HepG2 (cell line): ENCODE data around the gene FBXL7. TPM values are rescaled to one million over a fixed set of nuclear protein-coding genes. Genes with fewer than 3 reads are reported as not detected.

Source experiments
- ATAC-seq: fragments of 200-7000 bp; cut with Tn5 transposase; 3 replicates; pipeline ENCODE4 v1.9.1; 2020; ENCODE audit warnings: mild to moderate bottlenecking, moderate library complexity
- BruUV-seq: library from RNA; stranded (reverse); fragments of 400-500 nt; replicated peaks from 2 replicates; lab custom pipeline; 2021; lab: Mats Ljungman, UMichigan
- CTCF ChIA-PET: fragments of 300-600 bp; formaldehyde crosslinking; extraction: SDS; loops from one replicate; lab custom pipeline; 2021; ENCODE audit warnings: low total read pairs, inconsistent platforms, low intra/inter-chr PET ratio; lab: Yijun Ruan, JAX
- POLR2A ChIA-PET: fragments of 350-600 bp; sonication (Branson Sonifier 250); formaldehyde crosslinking; loops from one replicate; lab custom pipeline; 2020; ENCODE audit warnings: antibody characterized with exemption, inconsistent platforms; lab: Yijun Ruan, JAX
- DNase-seq: peaks from one replicate; pipeline ENCODE4 v3.0.0-alpha.2; 2015; ENCODE audit warnings: low spot score
- FAIRE-seq: peaks from 3 replicates; lab custom pipeline; 2011; peaks lifted over from hg19 to GRCh38; lab: Jason Lieb, UNC
- H2AFZ ChIP-seq: one replicate; pipeline ENCODE4 v1.6.1; 2011; ENCODE audit warnings: low read length, inconsistent platforms
- H3K27ac ChIP-seq: fragments of 300-600 bp; 3 replicates; pipeline ENCODE4 v1.8.0; 2011; ENCODE audit warnings: mixed run types, mild to moderate bottlenecking, mixed read lengths, low read length, inconsistent platforms; ENCODE audit not compliant: insufficient read depth; ENCODE audit errors: extremely low read length
- H3K27me3 ChIP-seq, 2 experiments: fragments of 200-600 bp in 1 of 2; 2 replicates in 1 of 2; 3 replicates in 1 of 2; pipeline versions ENCODE4 v1.6.0 to v1.8.0; 2011; ENCODE audit warnings: low read length in 2 of 2, mild to moderate bottlenecking in 2 of 2, moderate library complexity in 2 of 2, inconsistent platforms in 1 of 2; ENCODE audit not compliant: insufficient read depth in 2 of 2, control insufficient read depth in 1 of 2
- H3K36me3 ChIP-seq, 2 experiments: fragments of 200-600 bp in 1 of 2; replicated peaks in 1 of 2; 2 replicates in 1 of 2; 3 replicates in 1 of 2; pipeline versions ENCODE4 v1.5.1 to v1.8.0; 2011; ENCODE audit warnings: low read length in 2 of 2, inconsistent platforms in 1 of 2; ENCODE audit not compliant: insufficient read depth in 2 of 2, control insufficient read depth in 1 of 2
- H3K4me1 ChIP-seq: 2 replicates; pipeline ENCODE4 v1.5.1; 2012; ENCODE audit warnings: low read length, inconsistent platforms; ENCODE audit not compliant: insufficient read depth
- H3K4me2 ChIP-seq: 2 replicates; pipeline ENCODE4 v1.6.0; 2011; ENCODE audit warnings: low read depth, low read length, inconsistent platforms
- H3K4me3 ChIP-seq, 3 experiments: fragments of 200-600 bp in 1 of 3; sonication (generic), shearing (Covaris generic) in 1 of 3; replicated peaks in 1 of 3; 2 replicates each; pipeline ENCODE4 v1.5.1; 2011 to 2016; ENCODE audit warnings: low read length in 3 of 3, inconsistent platforms in 2 of 3, low read depth in 2 of 3, mild to moderate bottlenecking in 2 of 3, control low read depth in 1 of 3, mixed read lengths in 1 of 3; ENCODE audit not compliant: insufficient read depth in 1 of 3
- H3K79me2 ChIP-seq: one replicate; pipeline ENCODE4 v1.6.1; 2011; ENCODE audit warnings: low read length, inconsistent platforms; ENCODE audit not compliant: insufficient read depth
- H3K9ac ChIP-seq: 2 replicates; pipeline ENCODE4 v1.6.0; 2011; ENCODE audit warnings: mild to moderate bottlenecking, low read depth, low read length, inconsistent platforms; ENCODE audit not compliant: insufficient read depth
- H3K9me3 ChIP-seq: 2 replicates; pipeline ENCODE4 v1.5.1; 2012; ENCODE audit warnings: mild to moderate bottlenecking, low read length
- H4K20me1 ChIP-seq: 2 replicates; pipeline ENCODE4 v1.6.0; 2011; ENCODE audit warnings: inconsistent platforms, mild to moderate bottlenecking, low read length, moderate library complexity; ENCODE audit not compliant: insufficient read depth
- CREM ChIP-seq, 2 experiments: sonication (generic) in 1 of 2; formaldehyde crosslinking in 1 of 2; IDR thresholded peaks; 2 replicates each; pipeline versions ENCODE4 v1.4.0 to v1.6.1; 2016 to 2020; ENCODE audit warnings: antibody characterized with exemption in 1 of 2, mild to moderate bottlenecking in 1 of 2, missing genetic modification reagents in 1 of 2
- FOXM1 ChIP-seq: sonication (generic); formaldehyde crosslinking; IDR thresholded peaks from 2 replicates; pipeline ENCODE4 v1.5.0; 2020; ENCODE audit warnings: missing genetic modification reagents
- FOXO1 ChIP-seq: sonication (generic); formaldehyde crosslinking; IDR thresholded peaks from 2 replicates; pipeline ENCODE4 v1.4.0; 2020; ENCODE audit warnings: missing genetic modification reagents
- HDAC6 ChIP-seq: fragments of 200-600 bp; sonication (generic); IDR thresholded peaks from 2 replicates; pipeline ENCODE4 v1.7.0; 2017; ENCODE audit warnings: mild to moderate bottlenecking, antibody characterized with exemption, low read length, low read depth
- MLXIP ChIP-seq: sonication (generic); formaldehyde crosslinking; IDR thresholded peaks from 2 replicates; pipeline ENCODE4 v1.9.0; 2021; ENCODE audit warnings: missing genetic modification reagents, borderline replicate concordance
- SIX4 ChIP-seq: sonication (generic); formaldehyde crosslinking; IDR thresholded peaks from 2 replicates; pipeline ENCODE4 v1.4.0; 2020; ENCODE audit warnings: missing genetic modification reagents
- SRSF1 ChIP-seq: fragments of 200-400 bp; formaldehyde crosslinking; optimal IDR thresholded peaks from 2 replicates; pipeline ENCODE3; 2017; ENCODE audit warnings: mild to moderate bottlenecking, low read depth, low read length, moderate library complexity
- ZC3H13 ChIP-seq: sonication (generic); formaldehyde crosslinking; IDR thresholded peaks from 2 replicates; pipeline ENCODE4 v1.8.1; 2023; ENCODE audit warnings: mild to moderate bottlenecking, missing genetic modification reagents, moderate library complexity
- ZNF232 ChIP-seq: sonication (generic); formaldehyde crosslinking; IDR thresholded peaks from 2 replicates; pipeline ENCODE4 v1.4.0; 2020; ENCODE audit warnings: missing genetic modification reagents, borderline replicate concordance
- ZNF460 ChIP-seq: sonication (generic); formaldehyde crosslinking; IDR thresholded peaks from 2 replicates; pipeline ENCODE4 v1.5.1; 2020; ENCODE audit warnings: missing genetic modification reagents, mild to moderate bottlenecking, borderline replicate concordance
- ZNF468 ChIP-seq: sonication (generic); formaldehyde crosslinking; IDR thresholded peaks from 2 replicates; pipeline ENCODE4 v1.8.0; 2022; ENCODE audit warnings: mild to moderate bottlenecking, moderate library complexity, missing genetic modification reagents
- ZSCAN30 ChIP-seq: sonication (generic); formaldehyde crosslinking; IDR thresholded peaks from 2 replicates; pipeline ENCODE4 v1.5.0; 2020; ENCODE audit warnings: mild to moderate bottlenecking, missing genetic modification reagents
- whole genome bisulfite sequencing: methylation state at CpG from one replicate; pipeline ENCODE4 v1.1.6; 2017; ENCODE audit warnings: low lambda C conversion rate; 5-methylcytosine and 5-hydroxymethylcytosine counted together
- in situ Hi-C: cut with HindIII; loops from 2 replicates; pipeline ENCODE4 v1.10.0; 2017; ENCODE audit warnings: low pct_unique_long_range_greater_than_20kb; ENCODE audit not compliant: extremely low pct_ligation_motif_present
- intact Hi-C: fragments of 100-400 bp; cut with micrococcal nuclease; formaldehyde crosslinking; loops from one replicate; pipeline ENCODE4 v1.10.0; 2022; ENCODE audit not compliant: unreplicated experiment
- polyA plus RNA-seq, 8 experiments: library from polyadenylated mRNA; depleted of rRNA in 3 of 8; stranded (reverse) in 7 of 8; unstranded in 1 of 8; fragments of >200 nt; fragmentation: Illumina TruSeq in 4 of 8; extraction: Trizol in 4 of 8; gene quantifications; 2 replicates each; pipeline versions ENCODE4 v1.2.1 to v1.2.3, GENCODE V29; 2011 to 2016; ENCODE audit warnings: low read depth in 4 of 8, missing spikeins in 1 of 8, mixed read lengths in 1 of 8; ENCODE audit not compliant: insufficient read depth in 1 of 8
- total RNA-seq, 5 experiments: library from RNA; depleted of rRNA; stranded (reverse); fragments of >200 nt; fragmentation: Illumina TruSeq; extraction: Trizol; gene quantifications; 2 replicates each; pipeline ENCODE4 v1.2.3, GENCODE V29; 2016; ENCODE audit warnings: low read depth in 1 of 5

Gene FBXL7
- total and polyA plus RNA-seq, 2 of the 13 experiments (the other 11 are each of a cell fraction or from before 2014, with no cell fraction given): 0.07 TPM; not detected in 1

- no peaks in the 10 kb centered on the region for H4K20me1 ChIP-seq
- DNase-seq (no peak), ATAC-seq (no peak), FAIRE-seq (no peak)
- no peaks in the 10 kb centered on the region for H3K4me1 ChIP-seq
- H3K36me3 ChIP-seq: no peaks in the 10 kb centered on the region
- in situ Hi-C loops: no loop called here
- no peaks in the 10 kb centered on the region for H3K79me2 ChIP-seq
- ChIA-PET CTCF (no interaction called here), POLR2A (no interaction called here)
- H3K9me3 ChIP-seq: no peaks in the 10 kb centered on the region
- no peak overlapping the region for H3K27ac ChIP-seq
- H3K9ac ChIP-seq: no peak overlapping the region
- no TSS peak for BruUV-seq
- H3K4me2 ChIP-seq: no peak overlapping the region
- H3K4me3 ChIP-seq: no peak overlapping the region
- 0% methylated on average over 2 of the region's 2 CpGs for WGBS
- H3K27me3 ChIP-seq: no peaks in the 10 kb centered on the region
- intact Hi-C loops: no loop called here
- no peak for TF ChIP-seq ZC3H13 (CRISPR knock-in tag)
- no peak for TF ChIP-seq ZNF468 (CRISPR knock-in tag)
- no peak for TF ChIP-seq CREM (IDR thresholded peaks at IDR 0.05)
- no peak for TF ChIP-seq CREM (CRISPR knock-in tag; IDR thresholded peaks at IDR 0.05)
- TF ChIP-seq MLXIP: no peak
- no peak for TF ChIP-seq ZSCAN30 (CRISPR knock-in tag)
- no peak overlapping the region for H2AFZ ChIP-seq
Observed at GRCh38 chr5:15627647-15628046, 127.7 kb downstream of the FBXL7 start.

GRCh38 chr5:15630441-15630840 is 130.5 kb downstream of the FBXL7 start:
- POLR2A ChIA-PET: no interaction called here
- no peak for FAIRE-seq

More at GRCh38 chr5:15630441-15630840, 130.5 kb downstream of the FBXL7 start:
- Histone ChIP-seq H3K4me3 (no peak overlapping the region), H3K4me2 (no peak overlapping the region), H3K79me2 (no peaks in the 10 kb centered on the region), H3K27me3 (no peaks in the 10 kb centered on the region), H3K9me3 (no peaks in the 10 kb centered on the region), H4K20me1 (no peaks in the 10 kb centered on the region), H3K27ac (no peak overlapping the region), H3K9ac (no peak overlapping the region), H3K4me1 (no peaks in the 10 kb centered on the region), H2AFZ (no peak overlapping the region), H3K36me3 (no peaks in the 10 kb centered on the region)
- intact Hi-C loops: no loop called here
- ATAC-seq (no peak), DNase-seq (no peak)
- CTCF ChIA-PET: no interaction called here
- in situ Hi-C loops: no loop called here
- TF ChIP-seq SIX4 (CRISPR knock-in tag) (no peak), SRSF1 (no peak), HDAC6 (no peak), FOXM1 (no peak), FOXO1 (no peak), ZNF460 (no peak), ZNF232 (no peak)
- BruUV-seq: no TSS peak
